SU-DHL-6 (cell line): ENCODE results near the gene LTO1.

ENCODE experiments used
- CTCF ChIP-seq: fragments of 200-600 bp; sonication (generic); IDR thresholded peaks from one replicate; pipeline ENCODE4 v1.5.1; 2017; ENCODE audit warnings: antibody characterized with exemption, mild to moderate bottlenecking, low read length, moderate library complexity; ENCODE audit not compliant: insufficient read depth, poor library complexity, severe bottlenecking
- EZH2phosphoT487 ChIP-seq: fragments of 200-600 bp; sonication (generic), shearing (Covaris generic); conservative IDR thresholded peaks from 2 replicates; pipeline ENCODE4 v1.6.1; 2018; ENCODE audit warnings: mild to moderate bottlenecking, antibody characterized with exemption, low read length, moderate library complexity, mixed read lengths

GRCh38 chr11:69664901-69665300, 10.3 kb downstream of the LTO1 start:
- TF ChIP-seq CTCF: no peak
- no peak for TF ChIP-seq EZH2phosphoT487
